WERI-Rb-1 (cell line): ENCODE results near the gene GLB1L3.

Experiments used
- DNase-seq: peaks from one replicate; pipeline ENCODE4 v3.0.0-alpha.2; 2020
- H3K27ac ChIP-seq: fragments of 250-450 bp; sonication (Bioruptor Pico); 2 replicates; pipeline ENCODE4 v1.5.1; 2020; ENCODE audit warnings: mild to moderate bottlenecking, moderate library complexity
- H3K27me3 ChIP-seq: fragments of 250-450 bp; sonication (Bioruptor Pico); 2 replicates; pipeline ENCODE4 v1.5.1; 2021; ENCODE audit warnings: mild to moderate bottlenecking, low read depth, moderate library complexity; ENCODE audit not compliant: insufficient read depth, severe bottlenecking
- H3K36me3 ChIP-seq: fragments of 250-450 bp; sonication (Bioruptor Pico); 2 replicates; pipeline ENCODE4 v1.5.1; 2020; ENCODE audit warnings: mild to moderate bottlenecking, moderate library complexity
- H3K4me3 ChIP-seq: 2 replicates; pipeline ENCODE4 v1.5.1; 2011; ENCODE audit warnings: low read depth, mild to moderate bottlenecking, control low read depth, low read length
- H3K9me3 ChIP-seq: fragments of 250-450 bp; sonication (Bioruptor Pico); 2 replicates; pipeline ENCODE4 v1.5.1; 2021; ENCODE audit warnings: mild to moderate bottlenecking, moderate library complexity; ENCODE audit not compliant: severe bottlenecking
- TF ChIP-seq, protein P1 (sequence below): IDR thresholded peaks from 2 replicates; pipeline ENCODE4 v1.5.1; 2011; ENCODE audit warnings: low read depth, mild to moderate bottlenecking, control low read depth, inconsistent platforms, low read length

Gene GLB1L3

DNA sequence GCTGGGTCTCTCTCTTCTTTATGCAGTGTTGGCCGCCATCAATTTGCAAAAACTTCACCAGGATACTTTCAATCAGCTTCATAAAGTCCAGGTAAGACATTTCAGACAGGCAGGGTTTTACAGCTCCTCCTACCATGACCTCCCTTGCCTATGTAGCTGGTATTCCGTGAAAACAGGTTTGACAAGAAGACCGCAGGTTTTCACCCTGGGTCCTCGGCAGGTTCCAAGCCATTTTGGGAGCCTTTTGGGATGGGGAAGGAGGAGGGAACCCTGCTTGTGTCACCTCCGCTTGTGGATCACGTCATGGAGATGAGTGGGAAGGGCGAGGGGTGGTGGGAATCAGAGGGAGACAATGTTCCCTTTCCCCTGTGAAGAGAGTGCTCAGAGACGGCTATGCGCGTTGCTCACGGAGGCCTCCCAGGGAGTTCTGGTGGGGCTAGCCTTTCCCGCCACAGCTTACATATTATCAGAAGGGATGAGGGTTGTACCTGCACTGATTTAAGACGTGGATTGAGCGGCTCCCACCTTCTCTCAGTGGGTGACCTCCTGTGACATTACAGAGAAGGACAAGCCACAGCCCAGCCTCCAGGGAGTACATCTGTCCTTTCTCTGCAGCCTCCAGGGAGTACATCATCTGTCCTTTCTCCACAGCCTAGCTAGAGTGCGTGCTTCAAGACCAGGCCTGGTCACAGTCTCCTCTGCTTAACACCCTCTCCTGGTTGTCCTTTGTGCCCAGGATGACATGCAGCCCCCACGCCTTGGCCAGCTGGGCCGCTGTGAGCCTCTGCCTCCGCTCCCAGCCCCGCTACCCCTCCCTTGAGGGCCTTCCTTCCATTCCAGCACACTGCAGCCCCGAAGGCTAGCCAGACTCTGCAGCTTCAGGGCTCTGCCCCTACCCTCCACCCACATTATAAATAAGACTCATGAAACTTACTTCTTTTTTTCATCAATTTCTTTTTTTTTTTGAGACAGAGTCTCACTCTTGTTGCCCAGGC lies 17.2 kb downstream of the GLB1L3 start:
- no peak overlapping the region for H3K4me3 ChIP-seq

DNA sequence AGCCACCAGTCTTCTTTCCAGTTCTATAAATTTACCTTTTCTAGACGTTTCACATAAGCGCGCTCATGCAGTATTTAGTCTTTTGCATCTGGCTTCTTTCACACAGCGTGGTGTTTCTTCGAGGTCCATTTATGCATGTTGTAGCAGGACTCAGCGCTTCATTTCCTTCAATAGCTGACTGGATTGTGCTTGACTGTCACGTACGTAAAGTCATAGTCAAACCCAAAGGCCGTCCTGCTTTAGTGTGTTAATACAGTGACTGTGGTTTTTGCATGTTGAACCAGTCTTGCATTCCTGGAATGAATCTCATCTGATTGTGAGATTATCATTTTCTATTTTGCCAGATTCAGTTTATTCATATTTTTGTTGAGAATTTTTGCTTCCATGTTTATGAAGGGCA lies 18.5 kb downstream of the GLB1L3 start:
- TF ChIP-seq, protein P1, sequence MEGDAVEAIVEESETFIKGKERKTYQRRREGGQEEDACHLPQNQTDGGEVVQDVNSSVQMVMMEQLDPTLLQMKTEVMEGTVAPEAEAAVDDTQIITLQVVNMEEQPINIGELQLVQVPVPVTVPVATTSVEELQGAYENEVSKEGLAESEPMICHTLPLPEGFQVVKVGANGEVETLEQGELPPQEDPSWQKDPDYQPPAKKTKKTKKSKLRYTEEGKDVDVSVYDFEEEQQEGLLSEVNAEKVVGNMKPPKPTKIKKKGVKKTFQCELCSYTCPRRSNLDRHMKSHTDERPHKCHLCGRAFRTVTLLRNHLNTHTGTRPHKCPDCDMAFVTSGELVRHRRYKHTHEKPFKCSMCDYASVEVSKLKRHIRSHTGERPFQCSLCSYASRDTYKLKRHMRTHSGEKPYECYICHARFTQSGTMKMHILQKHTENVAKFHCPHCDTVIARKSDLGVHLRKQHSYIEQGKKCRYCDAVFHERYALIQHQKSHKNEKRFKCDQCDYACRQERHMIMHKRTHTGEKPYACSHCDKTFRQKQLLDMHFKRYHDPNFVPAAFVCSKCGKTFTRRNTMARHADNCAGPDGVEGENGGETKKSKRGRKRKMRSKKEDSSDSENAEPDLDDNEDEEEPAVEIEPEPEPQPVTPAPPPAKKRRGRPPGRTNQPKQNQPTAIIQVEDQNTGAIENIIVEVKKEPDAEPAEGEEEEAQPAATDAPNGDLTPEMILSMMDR, result no peak
- Histone ChIP-seq H3K9me3 (no peaks in the 10 kb centered on the region), H3K27ac (no peak overlapping the region), H3K27me3 (no peaks in the 10 kb centered on the region), H3K36me3 (no peaks in the 10 kb centered on the region), H3K4me3 (no peak overlapping the region)
- DNase-seq, result no peak

More for the DNA sequence above, 17.2 kb downstream of the GLB1L3 start:
- H3K27ac ChIP-seq, result no peak overlapping the region
- H3K27me3 ChIP-seq, result no peaks in the 10 kb centered on the region
- no peaks in the 10 kb centered on the region for H3K36me3 ChIP-seq
- no peaks in the 10 kb centered on the region for H3K9me3 ChIP-seq
- no peak for DNase-seq
- TF ChIP-seq, protein P1, result no peak

DNA sequence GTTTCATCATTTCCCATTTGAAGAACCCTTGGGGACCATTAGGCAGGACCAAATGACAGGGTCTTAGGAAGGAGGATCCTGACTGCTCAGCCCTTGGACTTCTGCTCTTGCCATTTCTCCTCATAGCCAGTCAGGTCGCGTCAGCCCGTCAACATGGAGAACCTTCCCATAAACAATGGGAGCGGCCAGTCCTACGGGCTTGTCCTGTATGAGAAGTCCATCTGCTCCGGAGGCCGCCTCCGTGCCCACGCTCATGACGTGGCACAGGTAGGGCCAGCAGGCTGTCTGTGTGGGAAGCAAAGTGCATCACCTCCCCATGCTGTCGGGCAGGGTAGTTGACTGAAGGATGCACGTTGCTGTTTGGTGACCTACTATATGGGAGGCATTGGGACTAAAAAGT lies 36.0 kb downstream of the GLB1L3 start:
- no peaks in the 10 kb centered on the region for H3K27me3 ChIP-seq
- peaks cover 3% of the 10 kb centered on the region for H3K9me3 ChIP-seq
- no peak overlapping the region for H3K4me3 ChIP-seq
- TF ChIP-seq, protein P1, result no peak
- no peak for DNase-seq
- H3K27ac ChIP-seq, result no peak overlapping the region
- H3K36me3 ChIP-seq, result no peaks in the 10 kb centered on the region

DNA sequence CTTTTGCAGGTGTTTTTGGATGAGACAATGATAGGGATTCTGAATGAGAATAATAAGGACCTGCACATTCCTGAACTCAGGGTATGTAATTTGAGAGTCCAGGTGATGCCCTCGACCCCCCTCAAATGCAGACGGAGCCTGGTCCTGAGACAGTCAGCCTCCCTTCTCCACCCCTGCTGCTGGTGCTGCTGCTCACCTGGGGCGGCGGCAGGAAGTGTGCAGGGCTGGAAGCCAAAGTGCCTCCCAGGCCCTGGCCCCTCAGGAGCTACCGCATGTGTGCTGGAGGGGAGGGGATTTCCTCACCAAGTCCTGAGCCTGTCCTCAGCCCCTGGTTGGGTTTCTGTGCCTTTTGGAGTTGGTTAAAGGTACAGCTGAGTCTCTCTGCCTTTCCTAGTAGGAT lies 36.6 kb downstream of the GLB1L3 start:
- TF ChIP-seq, protein P1, result no peak
- no peaks in the 10 kb centered on the region for H3K27me3 ChIP-seq
- no peak overlapping the region for H3K4me3 ChIP-seq
- H3K36me3 ChIP-seq, result no peaks in the 10 kb centered on the region
- DNase-seq, result no peak
- peaks cover 3% of the 10 kb centered on the region for H3K9me3 ChIP-seq
- no peak overlapping the region for H3K27ac ChIP-seq

DNA sequence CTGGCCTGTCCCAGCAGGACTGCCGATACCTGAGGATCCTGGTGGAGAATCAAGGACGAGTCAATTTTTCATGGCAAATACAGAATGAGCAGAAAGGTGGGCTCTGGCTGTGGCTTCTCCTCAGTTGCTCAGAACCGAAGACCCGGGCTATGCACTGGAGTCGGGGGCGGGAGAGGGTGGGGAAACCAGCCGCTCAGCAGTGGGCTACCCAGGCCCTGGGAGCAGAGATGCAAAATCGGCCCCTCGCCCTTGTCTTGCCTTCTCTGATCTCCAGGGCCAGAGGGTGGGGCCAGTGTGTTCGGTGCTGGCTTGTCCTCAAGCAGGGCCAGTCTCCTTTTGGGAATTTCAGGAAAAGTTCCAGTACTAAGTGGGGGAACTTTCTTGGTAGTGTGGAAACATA lies 37.2 kb downstream of the GLB1L3 start:
- no peak for DNase-seq
- no peaks in the 10 kb centered on the region for H3K27me3 ChIP-seq
- no peaks in the 10 kb centered on the region for H3K36me3 ChIP-seq
- peaks cover 3% of the 10 kb centered on the region for H3K9me3 ChIP-seq
- TF ChIP-seq, protein P1, result no peak
- H3K4me3 ChIP-seq, result no peak overlapping the region
- H3K27ac ChIP-seq, result no peak overlapping the region
